Left hindlimb (tissue), 1 donor: ENCODE data around the gene EFCAB6.

ENCODE experiments used
- DNase-seq: peaks from one replicate; pipeline ENCODE4 v3.0.0-alpha.2; 2018

EFCAB6 gene

DNA sequence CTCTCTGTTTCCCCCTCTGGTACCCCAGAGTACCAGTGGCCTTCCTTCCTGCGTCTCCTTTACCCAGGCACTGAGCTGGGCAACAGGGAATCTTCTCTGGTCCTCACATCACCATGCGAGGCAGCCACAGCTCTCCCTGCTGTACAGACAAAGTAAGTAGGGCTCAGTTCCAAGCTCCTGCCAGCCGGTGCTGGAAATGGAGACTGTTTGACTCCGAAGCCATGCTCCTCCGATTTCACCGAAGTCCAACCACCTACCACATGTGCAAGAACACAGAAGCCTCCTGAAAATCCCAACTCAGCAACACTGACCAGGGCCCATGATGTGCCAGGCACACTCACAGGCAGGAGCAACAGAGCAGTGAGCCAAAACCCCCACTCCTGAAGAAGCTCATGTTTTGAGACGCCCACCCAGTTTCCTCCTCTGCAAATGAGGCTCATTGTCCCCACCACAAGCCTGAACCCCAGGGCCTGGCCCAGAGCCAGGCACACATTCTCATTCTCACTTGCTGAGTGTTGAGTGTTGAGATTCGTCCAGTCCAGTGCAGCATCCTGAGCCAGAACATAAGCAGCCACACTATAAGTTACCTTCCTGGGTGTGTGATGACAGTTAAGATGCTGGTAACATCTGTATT, 244.3 kb downstream of the EFCAB6 start:
- DNase-seq, result no peak

DNA sequence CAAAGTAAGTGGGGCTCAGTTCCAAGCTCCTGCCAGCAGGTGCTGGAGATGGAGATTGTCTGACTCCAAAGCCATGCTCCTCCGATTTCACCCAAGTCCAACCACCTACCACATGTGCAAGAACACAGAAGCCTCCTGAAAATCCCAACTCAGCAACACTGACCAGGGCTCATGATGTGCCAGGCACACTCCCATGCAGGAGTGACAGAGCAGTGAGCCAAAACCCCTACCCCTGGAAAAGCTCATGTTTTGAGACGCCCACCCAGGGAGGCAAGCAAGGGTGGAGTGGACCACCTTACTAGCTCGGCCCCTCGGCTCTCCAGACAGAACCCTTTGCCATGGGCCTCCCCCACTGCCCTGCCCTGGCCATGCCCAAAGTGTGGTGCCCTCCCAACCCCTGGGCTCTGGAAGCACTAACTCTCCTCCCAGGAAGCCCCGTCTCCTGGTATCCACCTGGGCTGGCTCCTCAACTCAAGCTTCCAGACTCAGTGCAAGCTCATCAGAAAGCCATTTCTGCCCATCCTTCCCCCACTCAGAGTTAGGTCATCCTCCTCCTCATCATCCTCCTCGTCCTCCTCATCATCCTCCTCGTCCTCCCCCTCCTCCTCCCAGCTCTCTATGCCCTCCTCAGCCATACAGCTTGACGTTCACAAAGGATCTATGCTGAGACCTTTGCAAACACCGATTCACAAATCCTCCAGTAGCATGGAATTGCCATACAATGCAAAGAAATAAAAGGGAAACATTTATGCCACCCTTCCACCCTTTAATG, 245.4 kb downstream of the EFCAB6 start:
- no peak for DNase-seq

DNA sequence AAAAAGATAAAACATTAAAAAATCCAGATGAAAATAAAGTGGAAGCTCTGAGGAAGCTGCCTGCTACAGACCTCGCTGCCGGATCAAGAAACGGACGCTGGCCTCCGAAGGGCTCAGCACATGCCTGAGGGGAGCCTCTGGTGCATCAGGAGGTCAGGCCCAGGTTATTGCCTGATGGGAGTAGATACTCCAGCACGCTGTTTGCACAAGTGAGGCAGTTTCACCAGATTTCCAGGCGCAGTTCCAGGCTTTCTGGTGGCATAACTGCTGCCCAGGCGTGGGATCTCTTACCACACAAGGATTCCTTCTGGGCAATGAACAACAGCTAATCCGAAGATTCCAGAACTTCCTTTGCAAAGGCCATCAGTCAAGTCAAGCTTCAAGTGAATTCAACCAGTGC, 246.1 kb downstream of the EFCAB6 start:
- DNase-seq, result no peak

DNA sequence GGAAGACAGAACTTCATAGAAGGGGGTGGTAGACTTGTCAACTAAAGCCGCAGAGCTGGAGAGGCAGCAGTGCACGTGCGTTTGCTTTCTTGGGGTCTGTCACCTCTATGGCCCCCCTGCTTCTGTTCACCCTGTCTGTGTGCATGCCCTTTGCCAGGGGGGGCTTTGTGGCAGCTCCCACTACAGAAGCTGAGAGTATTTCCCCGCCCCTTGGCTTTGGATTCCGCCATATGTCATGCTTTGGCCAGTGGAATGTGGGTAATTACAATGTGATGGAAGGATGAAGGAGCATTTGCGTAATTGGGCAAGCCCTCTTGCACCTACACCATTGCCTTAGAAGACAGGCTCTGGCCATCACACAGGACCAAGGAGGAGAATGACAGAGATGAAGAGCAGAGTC, 247.2 kb downstream of the EFCAB6 start:
- no peak for DNase-seq

DNA sequence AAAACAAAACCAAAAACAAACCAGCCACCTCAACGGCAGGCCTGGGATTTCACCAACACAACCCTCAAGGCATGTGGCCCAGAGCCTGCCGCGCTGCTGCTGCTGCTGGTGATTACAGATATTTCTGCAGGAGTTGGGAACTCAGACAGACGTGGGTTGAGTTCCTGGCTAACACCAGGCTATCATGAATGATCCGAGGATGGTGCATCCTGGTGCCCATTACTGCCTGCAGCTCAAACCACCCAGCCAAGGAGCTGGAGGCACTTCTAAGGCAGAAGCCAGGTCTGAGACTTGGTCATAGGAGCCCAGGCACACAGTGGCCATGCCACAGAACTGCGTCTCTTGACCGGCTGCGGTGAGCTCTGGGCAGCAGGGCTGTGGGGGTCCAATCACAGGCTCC, 248.5 kb downstream of the EFCAB6 start:
- DNase-seq, result no peak

DNA sequence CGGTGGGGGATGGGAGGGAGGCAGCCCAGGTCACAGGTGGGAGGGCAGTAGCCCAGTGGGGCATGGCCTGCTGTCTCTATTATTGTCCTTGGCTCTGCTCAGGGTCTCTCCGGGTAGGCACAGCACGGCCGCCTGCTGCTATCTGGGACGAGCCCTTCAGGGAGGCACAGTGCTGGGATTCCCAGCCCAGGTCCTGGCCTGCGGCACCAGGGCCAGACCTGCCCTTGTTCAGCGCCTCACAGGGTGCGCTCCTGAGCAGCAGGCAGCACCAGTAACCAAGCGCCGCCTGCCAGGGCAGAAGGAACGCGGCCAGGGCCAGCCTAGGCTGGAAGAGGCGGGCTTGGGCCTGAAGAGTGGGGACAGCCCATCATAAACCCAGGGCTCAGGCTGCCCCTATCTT, 249.3 kb downstream of the EFCAB6 start:
- no peak for DNase-seq

DNA sequence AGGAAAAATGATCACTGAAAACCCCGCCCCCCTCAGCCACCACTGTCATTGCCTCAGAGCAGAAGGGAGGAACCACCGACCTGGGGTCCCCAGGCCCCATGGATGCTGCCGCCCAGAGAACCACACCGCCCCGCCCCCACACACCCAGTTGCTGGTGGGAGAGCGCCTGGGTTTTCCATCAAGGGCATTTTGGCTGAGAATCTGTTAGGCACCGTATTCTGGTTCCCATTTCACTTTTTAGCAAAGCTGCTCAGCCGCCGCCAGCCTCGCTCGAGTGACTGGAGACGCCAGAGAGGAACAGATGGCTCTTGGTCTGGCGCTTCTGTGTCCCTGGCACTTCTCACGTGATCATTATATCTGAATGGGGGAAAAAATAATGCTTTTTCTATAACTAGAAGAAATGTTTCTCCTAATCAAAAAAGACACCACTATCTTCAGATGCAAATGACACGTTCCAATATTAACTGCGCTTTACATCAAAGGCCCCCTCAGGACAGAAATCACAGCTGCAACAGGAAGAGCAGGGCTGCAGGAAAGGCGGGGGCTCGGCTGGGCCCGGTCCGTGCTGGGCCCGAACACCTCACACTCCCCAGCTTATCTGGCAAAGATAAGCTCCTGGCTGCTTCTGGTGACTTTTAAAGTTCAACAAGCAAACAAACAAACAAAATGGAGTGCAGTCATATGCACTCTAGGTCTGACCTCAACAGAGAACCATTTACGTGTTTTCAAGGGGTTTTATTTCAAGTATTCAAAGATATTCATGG, 250.5 kb downstream of the EFCAB6 start:
- no peak for DNase-seq

DNA sequence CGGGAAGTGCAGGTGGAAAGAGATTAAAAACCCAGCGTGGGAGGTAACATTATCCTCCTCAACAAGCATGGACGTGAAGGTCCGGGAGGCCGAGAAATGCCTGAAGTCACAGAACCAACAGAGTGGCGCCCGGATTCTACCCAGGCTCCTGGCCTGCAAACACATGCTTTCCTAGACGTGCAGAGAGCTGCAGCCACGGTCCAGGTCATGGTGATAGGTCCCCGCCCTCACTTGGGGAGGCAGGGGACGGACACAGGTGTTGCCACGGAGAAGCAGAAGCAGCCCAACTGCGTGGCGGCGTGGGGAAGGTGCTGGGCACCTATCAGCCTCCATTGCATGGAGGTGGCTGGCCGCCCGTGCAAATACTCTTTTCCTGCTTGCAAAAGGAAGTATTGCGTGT, 251.5 kb downstream of the EFCAB6 start:
- no peak for DNase-seq

DNA sequence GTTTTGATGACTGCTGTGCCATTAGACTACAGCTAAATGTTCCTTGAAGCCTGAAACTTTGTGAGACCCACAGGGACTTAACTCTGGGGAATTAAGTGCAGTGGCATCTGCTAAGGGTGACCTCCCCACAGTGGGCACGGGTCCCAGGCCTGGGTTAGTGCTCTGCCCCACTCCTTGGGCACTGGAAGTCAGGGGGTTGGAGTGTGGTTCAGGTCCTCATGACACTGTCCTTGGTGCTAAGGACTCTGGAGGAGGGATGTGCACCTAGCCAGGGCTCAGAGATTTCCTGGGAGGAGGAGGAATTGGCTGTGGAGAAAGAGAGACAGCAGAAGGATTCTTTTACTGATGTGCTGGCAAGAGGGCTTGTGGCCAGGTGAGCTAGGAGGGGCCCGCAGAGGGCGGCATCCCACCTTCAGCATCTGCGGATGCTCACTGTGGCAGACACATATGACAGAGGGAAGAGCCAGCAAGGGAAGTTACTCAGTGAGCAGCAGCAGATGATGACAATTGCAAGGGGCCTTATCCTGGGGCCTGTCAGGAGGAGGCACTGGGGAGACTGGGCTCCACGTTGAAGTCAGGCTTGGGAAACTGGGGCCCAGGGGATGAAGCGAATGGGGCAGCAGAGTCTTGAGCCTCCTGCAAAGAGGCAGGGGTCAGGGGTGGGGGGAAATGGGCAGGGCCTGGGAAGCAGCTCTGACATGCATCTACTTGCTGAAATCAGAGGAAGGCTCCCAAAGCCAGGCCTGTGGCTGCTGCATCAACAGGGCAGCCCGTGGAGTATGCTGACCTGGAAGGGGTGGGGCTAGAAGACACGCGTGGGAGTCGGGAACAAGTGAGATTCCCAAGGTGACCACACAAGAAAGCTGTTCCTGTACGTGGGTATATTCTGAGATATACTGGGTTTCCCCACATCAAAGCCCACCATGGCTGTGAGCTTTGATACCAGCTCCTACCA, 256.3 kb downstream of the EFCAB6 start:
- DNase-seq, result no peak

DNA sequence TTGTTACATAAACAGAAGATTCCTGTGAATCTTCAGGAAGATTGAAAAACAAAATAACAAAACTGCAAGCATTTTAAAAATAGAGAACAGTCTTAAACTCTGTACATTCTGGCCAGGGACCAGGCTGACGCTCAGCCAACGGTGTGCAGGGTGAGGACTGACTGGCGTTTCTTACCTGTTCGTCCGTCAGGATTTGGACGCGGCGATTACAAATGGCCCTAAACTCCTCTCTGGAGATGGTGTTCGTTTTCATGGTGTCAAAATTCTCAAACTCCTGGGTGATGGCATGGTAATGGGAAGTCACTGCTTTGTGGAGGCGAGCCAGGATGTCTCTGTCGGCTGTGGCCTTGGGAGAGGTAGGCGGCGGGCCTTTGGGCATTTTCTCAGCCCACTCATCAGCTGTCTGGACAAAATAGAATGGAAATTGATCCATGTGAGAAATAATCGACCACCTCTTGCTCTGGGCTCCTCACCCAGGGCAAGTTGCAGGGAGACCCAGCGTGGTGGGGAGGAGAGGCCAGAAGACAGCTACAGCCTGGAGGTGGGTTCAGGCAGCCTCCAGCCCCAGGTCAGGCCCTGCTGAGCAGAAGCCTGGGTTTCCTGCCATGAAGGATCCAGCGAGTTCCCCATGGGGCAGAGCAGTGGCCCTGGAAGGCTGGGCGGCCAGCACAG, 257.3 kb downstream of the EFCAB6 start:
- no peak for DNase-seq

DNA sequence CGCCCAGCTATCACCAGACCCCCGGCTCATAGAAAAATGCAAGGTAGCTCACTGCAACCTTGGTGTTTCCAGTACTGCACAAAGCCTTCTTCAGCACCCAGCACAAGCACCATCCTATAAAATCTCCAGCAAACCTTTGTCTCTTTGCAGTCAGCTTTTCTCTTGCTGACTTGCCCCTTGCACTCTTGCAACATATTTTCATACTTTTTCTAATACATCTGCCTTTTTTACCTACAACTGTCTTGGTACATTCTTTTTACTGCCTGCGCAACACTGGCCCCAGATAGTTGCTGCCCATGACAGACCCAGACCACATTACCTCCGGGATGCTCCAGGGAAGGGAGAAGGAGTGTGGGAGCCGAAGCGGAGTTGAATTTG, 257.9 kb downstream of the EFCAB6 start:
- no peak for DNase-seq

DNA sequence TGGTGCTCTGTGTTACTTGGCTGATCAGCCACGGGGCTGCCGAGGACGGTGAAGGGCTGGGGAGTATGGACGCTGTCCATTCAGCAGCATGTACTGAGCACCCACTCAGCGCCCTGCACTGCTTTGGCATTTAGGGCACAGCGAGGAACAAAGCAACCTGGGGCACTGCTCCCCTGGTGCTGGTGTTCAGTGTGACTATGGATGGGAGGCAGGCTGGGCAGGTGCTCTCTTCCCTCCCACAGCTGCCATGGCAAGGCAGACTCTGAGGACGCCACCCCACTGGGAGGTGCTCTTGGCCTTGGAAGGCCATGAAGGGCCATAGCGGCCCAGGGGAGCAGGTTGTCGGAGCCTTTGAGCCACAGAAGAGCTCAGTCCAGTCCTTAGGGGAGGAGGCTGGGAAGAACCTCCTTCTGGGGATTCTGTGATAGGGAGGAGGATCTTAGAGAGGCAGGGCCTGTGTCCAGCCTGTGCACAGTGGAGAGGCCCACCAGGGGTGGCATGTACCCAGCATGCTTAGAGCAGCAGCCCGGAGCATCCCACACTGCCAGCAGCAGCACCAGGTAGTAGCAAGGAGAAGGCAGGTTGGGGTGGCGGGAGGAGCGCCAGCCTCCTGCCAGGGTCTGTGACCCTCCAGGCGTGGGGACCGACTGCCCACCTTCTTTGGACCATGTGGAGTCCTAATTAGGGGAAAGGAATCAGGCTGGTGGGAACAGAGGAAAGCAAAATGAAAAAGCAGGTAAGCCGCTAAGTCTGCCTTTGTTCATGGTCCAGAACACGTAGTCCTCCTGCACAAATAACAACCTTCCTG, 258.4 kb downstream of the EFCAB6 start:
- DNase-seq, result no peak

DNA sequence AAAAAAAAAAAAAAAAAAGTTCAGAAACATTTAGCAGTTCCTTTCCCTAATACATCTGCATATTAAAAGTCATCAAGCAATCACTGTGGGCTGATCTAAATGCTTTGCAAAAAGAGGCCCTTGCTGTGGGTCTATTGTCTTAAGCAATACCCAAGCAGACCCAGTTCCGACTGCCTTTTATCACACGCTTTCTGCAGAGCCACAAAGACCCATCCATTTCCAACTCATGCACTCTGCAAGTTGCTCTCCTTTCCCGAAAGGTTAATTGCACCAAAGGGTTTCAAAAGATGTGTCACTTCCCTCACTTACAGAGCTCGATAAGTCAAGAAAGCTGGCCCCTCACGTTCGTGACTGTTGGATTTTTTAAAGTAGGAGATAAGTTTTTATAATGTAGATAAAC, 261.4 kb downstream of the EFCAB6 start:
- no peak for DNase-seq

DNA sequence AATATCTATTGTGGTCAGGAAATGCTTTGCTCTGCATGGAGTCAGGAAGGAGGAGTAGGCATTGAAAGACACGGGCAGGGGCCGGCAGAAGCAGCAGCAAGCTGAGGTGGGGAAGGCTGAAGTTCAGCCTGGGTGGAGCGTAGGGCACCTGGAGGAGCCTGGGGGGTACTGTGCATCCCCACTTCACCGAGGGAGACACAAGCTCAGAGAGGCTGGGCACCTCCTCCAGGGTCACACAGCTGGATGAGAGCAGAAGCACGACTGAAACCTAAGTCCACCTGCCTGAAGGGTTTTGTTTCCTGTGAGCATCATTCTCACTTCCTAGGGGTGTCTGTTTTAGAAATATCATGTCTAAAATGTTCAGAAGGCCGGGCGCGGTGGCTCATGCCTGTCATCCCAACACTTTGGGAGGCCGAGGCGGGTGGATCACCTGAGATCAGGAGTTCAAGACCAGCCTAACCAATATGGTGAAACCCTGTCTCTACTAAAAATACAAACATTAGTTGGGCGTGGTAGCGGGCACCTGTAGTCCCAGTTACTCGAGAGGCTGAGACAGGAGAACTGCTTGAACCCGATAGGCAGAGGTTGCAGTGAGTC, 262.0 kb downstream of the EFCAB6 start:
- no peak for DNase-seq

DNA sequence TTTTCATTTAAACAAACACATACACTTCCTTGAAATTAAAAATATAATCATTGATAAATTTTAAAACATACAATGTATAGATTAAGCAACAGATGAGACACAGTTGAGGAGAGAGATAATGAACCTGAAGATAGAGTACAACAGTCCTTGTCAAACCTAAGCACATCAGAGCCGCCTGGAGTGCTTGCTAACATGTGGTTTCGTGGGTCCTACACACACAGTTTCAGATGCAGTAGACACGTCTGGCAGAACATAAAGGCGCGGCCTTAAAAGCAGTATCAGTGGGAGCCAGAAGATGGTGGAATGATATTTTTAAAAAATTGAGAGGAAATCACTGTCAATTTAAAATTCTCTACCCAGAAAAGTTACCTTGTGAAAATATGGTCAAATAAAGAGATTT, 265.9 kb downstream of the EFCAB6 start:
- DNase-seq, result no peak

DNA sequence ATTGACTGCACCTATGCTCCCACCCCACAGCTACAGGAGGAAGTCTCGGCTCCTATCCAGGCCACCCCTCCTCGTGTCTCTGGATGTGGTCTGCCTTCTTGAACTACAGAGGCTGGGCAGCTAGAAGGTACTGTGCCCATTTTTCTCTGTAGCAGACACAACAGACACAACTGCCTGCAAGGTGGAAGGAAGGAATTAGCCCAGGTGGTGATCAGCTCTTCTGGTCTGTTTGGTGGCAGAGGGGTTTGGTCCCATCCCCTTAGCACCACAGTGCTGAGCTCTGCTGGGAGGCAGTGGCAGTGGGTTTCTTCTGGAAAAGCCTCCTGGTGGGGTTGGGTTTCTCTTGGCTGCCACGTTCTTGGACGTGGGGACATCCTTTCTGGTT, 267.8 kb downstream of the EFCAB6 start:
- no peak for DNase-seq

DNA sequence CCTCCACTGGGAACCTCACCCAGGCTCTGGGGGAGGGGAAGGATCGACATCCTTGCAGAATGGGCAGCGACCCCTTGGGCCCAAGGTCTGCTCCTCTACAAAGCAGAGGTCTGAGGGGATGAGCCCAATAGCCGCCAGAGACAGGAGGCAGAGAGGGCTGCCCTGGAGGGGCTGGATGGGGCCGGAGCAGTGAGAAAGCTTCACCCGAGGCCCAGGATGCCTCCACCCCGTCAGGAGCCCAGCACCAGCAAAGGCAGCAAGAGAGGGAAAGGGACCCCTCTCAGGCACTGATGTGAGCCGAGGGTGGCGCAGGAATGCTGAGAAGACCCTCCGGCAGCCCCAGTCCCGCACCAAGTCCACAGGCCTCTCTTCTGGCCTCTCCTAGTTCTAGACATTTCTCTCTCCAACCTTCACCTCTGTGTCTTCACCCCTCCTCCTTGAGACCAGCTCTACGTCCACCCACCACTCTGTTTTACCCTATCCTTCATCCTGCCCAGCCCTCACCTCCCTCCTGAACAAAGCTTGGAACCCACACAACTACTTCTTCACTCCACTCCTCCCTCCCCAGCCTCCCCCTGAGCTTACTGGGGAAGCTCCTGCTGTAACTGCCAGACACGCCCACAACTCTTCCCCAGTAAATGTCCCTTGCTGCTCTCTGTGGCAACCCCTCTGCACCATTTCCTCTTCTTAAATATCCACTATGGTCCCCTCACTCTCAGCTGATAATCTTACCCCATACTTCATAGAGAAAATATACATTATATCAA, 268.4 kb downstream of the EFCAB6 start:
- DNase-seq, result no peak

DNA sequence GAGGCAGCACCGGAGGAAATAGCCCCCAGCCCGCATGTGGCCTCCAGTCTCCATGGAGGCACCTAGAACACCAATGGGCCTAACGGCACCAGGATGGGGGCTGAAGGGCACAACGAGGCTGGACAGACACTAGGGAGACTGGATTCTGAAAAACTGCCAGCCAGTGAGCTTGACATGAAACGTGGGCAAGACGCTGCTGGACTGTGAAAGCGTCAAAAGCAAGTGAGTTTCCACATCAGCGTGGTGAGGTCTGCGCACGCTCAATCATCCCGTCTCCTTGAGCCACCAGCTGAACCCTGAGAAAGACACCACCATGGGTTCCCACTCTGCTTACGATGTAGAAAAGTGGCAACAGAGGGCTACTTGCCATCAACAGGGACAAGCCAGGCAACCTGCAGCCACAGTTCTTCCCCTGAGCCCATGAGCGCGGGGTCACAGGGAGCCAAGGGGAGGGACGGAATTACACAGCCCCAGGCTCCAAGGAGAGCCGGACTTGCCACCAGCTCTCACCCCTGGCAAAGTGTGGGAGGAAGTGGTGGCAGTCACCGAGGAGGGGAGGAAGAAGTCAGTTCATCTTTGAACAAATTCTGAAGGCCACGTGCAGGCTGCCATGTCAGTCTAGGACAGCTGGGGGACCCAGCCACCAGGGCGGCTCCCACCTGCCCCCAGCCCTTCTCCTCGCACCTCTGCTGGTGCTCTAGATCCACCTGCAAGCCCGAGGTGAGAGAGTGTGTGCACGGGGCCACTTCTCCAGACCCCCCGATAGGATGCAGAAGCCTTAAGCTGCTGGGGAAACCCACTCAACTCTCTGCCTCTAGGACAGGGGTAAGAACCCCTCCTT, 269.2 kb downstream of the EFCAB6 start:
- DNase-seq, result no peak
